H9 (cell line): ENCODE measurements around the gene ZCCHC4. TPM values are rescaled to one million over a fixed set of nuclear protein-coding genes. Genes with fewer than 3 reads are reported as not detected.

Experiments
- DNase-seq: peaks from one replicate; pipeline ENCODE4 v3.0.0-alpha.2; 2017
- H2AFZ ChIP-seq: one replicate; pipeline ENCODE4 v1.6.1; 2013; ENCODE audit warnings: mild to moderate bottlenecking, low read length, control low read depth, moderate library complexity
- H2AK5ac ChIP-seq: 2 replicates; pipeline ENCODE4 v1.6.1; 2013; ENCODE audit warnings: low read length, control low read depth, mixed read lengths; ENCODE audit not compliant: insufficient read length
- H2BK120ac ChIP-seq: one replicate; pipeline ENCODE4 v1.6.1; 2013; ENCODE audit warnings: low read depth, mild to moderate bottlenecking, low read length, control low read depth, inconsistent platforms; ENCODE audit not compliant: poor library complexity, severe bottlenecking
- H2BK12ac ChIP-seq: 2 replicates; pipeline ENCODE4 v1.6.1; 2013; ENCODE audit warnings: low read length, control low read depth, mixed read lengths, low read depth; ENCODE audit not compliant: insufficient read length
- H2BK15ac ChIP-seq: 2 replicates; pipeline ENCODE4 v1.6.1; 2013; ENCODE audit warnings: low read depth, low read length, control low read depth
- H2BK20ac ChIP-seq: one replicate; pipeline ENCODE4 v1.6.1; 2013; ENCODE audit warnings: low read depth, mild to moderate bottlenecking, low read length, control low read depth, inconsistent platforms; ENCODE audit not compliant: poor library complexity, severe bottlenecking
- H2BK5ac ChIP-seq: 2 replicates; pipeline ENCODE4 v1.6.1; 2013; ENCODE audit warnings: low read length, control low read depth, mixed read lengths; ENCODE audit not compliant: insufficient read length
- H3K14ac ChIP-seq: 2 replicates; pipeline ENCODE4 v1.6.1; 2013; ENCODE audit warnings: low read length, control low read depth; ENCODE audit not compliant: insufficient read depth
- H3K18ac ChIP-seq: 2 replicates; pipeline ENCODE4 v1.6.1; 2013; ENCODE audit warnings: low read depth, mild to moderate bottlenecking, mixed read lengths, low read length, control low read depth; ENCODE audit not compliant: insufficient read length
- H3K23ac ChIP-seq: 2 replicates; pipeline ENCODE4 v1.6.1; 2013; ENCODE audit warnings: low read length, control low read depth, mixed read lengths, low read depth; ENCODE audit not compliant: insufficient read length
- H3K23me2 ChIP-seq: 2 replicates; pipeline ENCODE4 v1.6.1; 2013; ENCODE audit warnings: low read depth, mild to moderate bottlenecking, mixed read lengths, low read length, control low read depth; ENCODE audit not compliant: insufficient read length, poor library complexity, severe bottlenecking
- H3K27ac ChIP-seq: 2 replicates; pipeline ENCODE4 v1.5.1; 2013; ENCODE audit warnings: low read length, control low read depth, mixed read lengths, low read depth; ENCODE audit not compliant: insufficient read length
- H3K27me3 ChIP-seq: 2 replicates; pipeline ENCODE4 v1.6.1; 2013; ENCODE audit warnings: low read length, control low read depth, inconsistent platforms; ENCODE audit not compliant: insufficient read depth
- H3K4ac ChIP-seq: 2 replicates; pipeline ENCODE4 v1.6.1; 2013; ENCODE audit warnings: low read depth, mild to moderate bottlenecking, control low read depth, inconsistent platforms, low read length, moderate library complexity
- H3K4me1 ChIP-seq: 2 replicates; pipeline ENCODE4 v1.6.1; 2013; ENCODE audit warnings: low read length, control low read depth, inconsistent platforms; ENCODE audit not compliant: insufficient read depth
- H3K4me2 ChIP-seq: 2 replicates; pipeline ENCODE4 v1.6.1; 2013; ENCODE audit warnings: low read length, control low read depth, mixed read lengths; ENCODE audit not compliant: insufficient read length, insufficient read depth
- H3K56ac ChIP-seq: 2 replicates; pipeline ENCODE4 v1.6.1; 2013; ENCODE audit warnings: low read depth, mild to moderate bottlenecking, mixed read lengths, low read length, control low read depth; ENCODE audit not compliant: insufficient read length
- H3K79me1 ChIP-seq: 2 replicates; pipeline ENCODE4 v1.6.1; 2013; ENCODE audit warnings: low read depth, mild to moderate bottlenecking, moderate library complexity, low read length, control low read depth, inconsistent platforms; ENCODE audit not compliant: insufficient read depth, poor library complexity, severe bottlenecking
- H3K79me2 ChIP-seq: 2 replicates; pipeline ENCODE4 v1.6.1; 2013; ENCODE audit warnings: low read length, control low read depth, inconsistent platforms; ENCODE audit not compliant: insufficient read depth
- H3K9ac ChIP-seq: 2 replicates; pipeline ENCODE4 v1.6.1; 2013; ENCODE audit warnings: low read length, control low read depth, mixed read lengths; ENCODE audit not compliant: insufficient read length; ENCODE audit errors: extremely low read depth
- H3K9me3 ChIP-seq: one replicate; pipeline ENCODE4 v1.6.1; 2013; ENCODE audit warnings: low read depth, low read length, inconsistent platforms; ENCODE audit not compliant: control insufficient read depth
- H3T11ph ChIP-seq: one replicate; pipeline ENCODE4 v1.6.1; 2013; ENCODE audit warnings: mild to moderate bottlenecking, low read length, control low read depth, inconsistent platforms
- H4K20me1 ChIP-seq: one replicate; pipeline ENCODE4 v1.6.1; 2013; ENCODE audit not compliant: control insufficient read depth, insufficient read length, insufficient read depth
- H4K5ac ChIP-seq: 2 replicates; pipeline ENCODE4 v1.6.1; 2013; ENCODE audit warnings: low read depth, mild to moderate bottlenecking, mixed read lengths, low read length, control low read depth; ENCODE audit not compliant: insufficient read length
- H4K8ac ChIP-seq: replicated peaks from 2 replicates; pipeline ENCODE4 v1.6.1; 2013; ENCODE audit warnings: low read length, control low read depth, mixed read lengths, low read depth; ENCODE audit not compliant: insufficient read length
- H4K91ac ChIP-seq: 2 replicates; pipeline ENCODE4 v1.6.1; 2013; ENCODE audit warnings: low read depth, mild to moderate bottlenecking, moderate library complexity, mixed read lengths, low read length, control low read depth; ENCODE audit not compliant: insufficient read length
- H3K27ac Mint-ChIP-seq, 3 experiments: 2 replicates in 2 of 3; 3 replicates in 1 of 3; pipeline ENCODE4 v1.8.0; 2020 to 2021; ENCODE audit warnings: mixed read lengths in 3 of 3, mild to moderate bottlenecking in 1 of 3, moderate library complexity in 1 of 3
- H3K27me3 Mint-ChIP-seq: 2 replicates; pipeline ENCODE4 v1.8.0; 2021; ENCODE audit warnings: low read depth, mild to moderate bottlenecking, moderate library complexity, mixed read lengths
- H3K36me3 Mint-ChIP-seq, 3 experiments: 2 replicates in 2 of 3; 3 replicates in 1 of 3; pipeline ENCODE4 v1.8.0; 2020 to 2021; ENCODE audit warnings: low read depth in 3 of 3, mixed read lengths in 3 of 3; ENCODE audit not compliant: insufficient read depth in 1 of 3
- H3K4me1 Mint-ChIP-seq, 2 experiments: 2 replicates each; pipeline ENCODE4 v1.8.0; 2020; ENCODE audit warnings: mixed read lengths in 2 of 2
- H3K4me3 Mint-ChIP-seq, 2 experiments: 2 replicates in 1 of 2; 3 replicates in 1 of 2; pipeline ENCODE4 v1.8.0; 2020 to 2021; ENCODE audit warnings: mild to moderate bottlenecking in 2 of 2, mixed read lengths in 2 of 2, moderate library complexity in 1 of 2
- H3K9me3 Mint-ChIP-seq, 2 experiments: 2 replicates in 1 of 2; 3 replicates in 1 of 2; pipeline ENCODE4 v1.8.0; 2020; ENCODE audit warnings: mild to moderate bottlenecking in 2 of 2, mixed read lengths in 2 of 2, moderate library complexity in 1 of 2
- WGBS: extraction: QIAGEN DNeasy Blood & Tissue Kit; methylation state at CpG from one replicate; pipeline ENCODE4 v1.1.7; 2013; ENCODE audit warnings: missing lambda C conversion rate, low lambda C conversion rate, mixed read lengths; ENCODE audit not compliant: insufficient read length; ENCODE audit errors: extremely low coverage; 5-methylcytosine and 5-hydroxymethylcytosine counted together
- total RNA-seq: library from RNA; stranded (reverse); gene quantifications from 2 replicates; pipeline ENCODE4 v1.2.1, GENCODE V29; 2021
- TF ChIP-seq, protein P1 (sequence below): fragments of 200-600 bp; sonication (generic); conservative IDR thresholded peaks from 3 replicates; pipeline ENCODE4 v1.8.0; 2021; ENCODE audit warnings: antibody characterized with exemption, mild to moderate bottlenecking

ZCCHC4 gene
- total RNA-seq, 1 experiment from 2014 or later = 6.8 TPM

DNA sequence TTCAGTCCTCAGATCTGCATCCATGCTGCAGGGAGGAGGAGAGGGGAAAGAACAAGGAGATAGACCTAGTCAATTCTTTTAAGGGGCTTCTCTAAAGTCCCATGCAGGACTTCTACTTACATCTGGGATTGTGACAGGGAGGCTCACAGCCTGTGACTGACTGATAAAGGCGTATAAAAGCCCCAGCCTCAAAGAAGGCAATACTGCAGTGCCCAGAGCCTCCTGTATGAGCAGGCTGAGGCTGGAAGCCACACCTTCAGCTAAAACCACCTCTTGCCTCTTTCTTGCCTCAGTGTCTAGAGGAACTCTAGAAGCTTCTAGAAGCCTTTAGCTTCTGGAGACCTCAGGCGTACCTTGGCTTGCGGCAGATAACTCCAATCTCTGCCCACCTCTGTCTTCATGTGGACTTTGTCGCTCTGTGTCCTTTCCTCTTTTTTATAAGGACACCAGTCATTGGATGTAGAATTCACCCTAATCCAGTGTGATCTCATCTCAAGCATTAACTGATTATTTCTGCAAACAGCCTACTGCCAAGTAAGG, 6.0 kb upstream of the ZCCHC4 start:
- Histone ChIP-seq H2BK120ac (no peak overlapping the region), H3K56ac (no peak overlapping the region), H4K91ac (no peak overlapping the region), H3K23ac (no peak overlapping the region), H2AK5ac (no peak overlapping the region), H3K4me2 (no peak overlapping the region), H3K4me1 (no peaks in the 10 kb centered on the region), H3K79me2 (no peaks in the 10 kb centered on the region), H3K4ac (no peak overlapping the region), H4K8ac (no peak overlapping the region), H4K5ac (no peak overlapping the region), H2BK15ac (no peak overlapping the region), H3K27ac (no peak overlapping the region), H2AFZ (no peak overlapping the region), H3K27me3 (no peaks in the 10 kb centered on the region), H2BK12ac (no peak overlapping the region), H3K18ac (no peak overlapping the region), H2BK20ac (no peak overlapping the region), H3K79me1 (no peaks in the 10 kb centered on the region), H3K14ac (no peak overlapping the region), H2BK5ac (no peak overlapping the region), H4K20me1 (no peaks in the 10 kb centered on the region), H3K9ac (no peak overlapping the region), H3K23me2 (no peaks in the 10 kb centered on the region), H3T11ph (no peak overlapping the region), H3K9me3 (no peaks in the 10 kb centered on the region)
- Mint-ChIP-seq H3K27ac (no peak overlapping the region), H3K36me3 (no peaks in the 10 kb centered on the region), H3K4me1 (0 out of 4 replicates have a peak, but pooled peaks cover 0 to 2% of the 10 kb centered on the region in 2 experiments), H3K4me3 (no peak overlapping the region), H3K27me3 (peaks cover 3% of the 10 kb centered on the region; the same call in 1 of the 2 replicates), H3K9me3 (no peaks in the 10 kb centered on the region; a peak in 1 of 5 replicates)
- TF ChIP-seq, protein P1, sequence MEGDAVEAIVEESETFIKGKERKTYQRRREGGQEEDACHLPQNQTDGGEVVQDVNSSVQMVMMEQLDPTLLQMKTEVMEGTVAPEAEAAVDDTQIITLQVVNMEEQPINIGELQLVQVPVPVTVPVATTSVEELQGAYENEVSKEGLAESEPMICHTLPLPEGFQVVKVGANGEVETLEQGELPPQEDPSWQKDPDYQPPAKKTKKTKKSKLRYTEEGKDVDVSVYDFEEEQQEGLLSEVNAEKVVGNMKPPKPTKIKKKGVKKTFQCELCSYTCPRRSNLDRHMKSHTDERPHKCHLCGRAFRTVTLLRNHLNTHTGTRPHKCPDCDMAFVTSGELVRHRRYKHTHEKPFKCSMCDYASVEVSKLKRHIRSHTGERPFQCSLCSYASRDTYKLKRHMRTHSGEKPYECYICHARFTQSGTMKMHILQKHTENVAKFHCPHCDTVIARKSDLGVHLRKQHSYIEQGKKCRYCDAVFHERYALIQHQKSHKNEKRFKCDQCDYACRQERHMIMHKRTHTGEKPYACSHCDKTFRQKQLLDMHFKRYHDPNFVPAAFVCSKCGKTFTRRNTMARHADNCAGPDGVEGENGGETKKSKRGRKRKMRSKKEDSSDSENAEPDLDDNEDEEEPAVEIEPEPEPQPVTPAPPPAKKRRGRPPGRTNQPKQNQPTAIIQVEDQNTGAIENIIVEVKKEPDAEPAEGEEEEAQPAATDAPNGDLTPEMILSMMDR = no peak
- no CpG with 5 or more reads among the region's 4 CpGs for WGBS
- no peak for DNase-seq
